HepG2 (cell line): ENCODE data around the gene CCDC120. TPM values are rescaled to one million over a fixed set of nuclear protein-coding genes. Genes with fewer than 3 reads are reported as not detected.
A peak's percentile ranks its signal among the peaks of the same experiment; 100 is the strongest.

Experiments used
- ATAC-seq: fragments of 200-7000 bp; cut with Tn5 transposase; 3 replicates; pipeline ENCODE4 v1.9.1; 2020; ENCODE audit warnings: mild to moderate bottlenecking, moderate library complexity
- BruUV-seq: library from RNA; stranded (reverse); fragments of 400-500 nt; replicated peaks from 2 replicates; lab custom pipeline; 2021; lab: Mats Ljungman, UMichigan
- CTCF ChIA-PET: fragments of 300-600 bp; formaldehyde crosslinking; extraction: SDS; loops from one replicate; lab custom pipeline; 2021; ENCODE audit warnings: low total read pairs, inconsistent platforms, low intra/inter-chr PET ratio; lab: Yijun Ruan, JAX
- POLR2A ChIA-PET: fragments of 350-600 bp; sonication (Branson Sonifier 250); formaldehyde crosslinking; loops from one replicate; lab custom pipeline; 2020; ENCODE audit warnings: antibody characterized with exemption, inconsistent platforms; lab: Yijun Ruan, JAX
- DNase-seq: peaks from one replicate; pipeline ENCODE4 v3.0.0-alpha.2; 2015; ENCODE audit warnings: low spot score
- FAIRE-seq: peaks from 3 replicates; lab custom pipeline; 2011; peaks lifted over from hg19 to GRCh38; lab: Jason Lieb, UNC
- H2AFZ ChIP-seq: one replicate; pipeline ENCODE4 v1.6.1; 2011; ENCODE audit warnings: low read length, inconsistent platforms
- H3K27ac ChIP-seq: fragments of 300-600 bp; 3 replicates; pipeline ENCODE4 v1.8.0; 2011; ENCODE audit warnings: mixed run types, mild to moderate bottlenecking, mixed read lengths, low read length, inconsistent platforms; ENCODE audit not compliant: insufficient read depth; ENCODE audit errors: extremely low read length
- H3K27me3 ChIP-seq, 2 experiments: fragments of 200-600 bp in 1 of 2; 2 replicates in 1 of 2; 3 replicates in 1 of 2; pipeline versions ENCODE4 v1.6.0 to v1.8.0; 2011; ENCODE audit warnings: low read length in 2 of 2, mild to moderate bottlenecking in 2 of 2, moderate library complexity in 2 of 2, inconsistent platforms in 1 of 2; ENCODE audit not compliant: insufficient read depth in 2 of 2, control insufficient read depth in 1 of 2
- H3K36me3 ChIP-seq, 2 experiments: fragments of 200-600 bp in 1 of 2; replicated peaks in 1 of 2; 2 replicates in 1 of 2; 3 replicates in 1 of 2; pipeline versions ENCODE4 v1.5.1 to v1.8.0; 2011; ENCODE audit warnings: low read length in 2 of 2, inconsistent platforms in 1 of 2; ENCODE audit not compliant: insufficient read depth in 2 of 2, control insufficient read depth in 1 of 2
- H3K4me1 ChIP-seq: 2 replicates; pipeline ENCODE4 v1.5.1; 2012; ENCODE audit warnings: low read length, inconsistent platforms; ENCODE audit not compliant: insufficient read depth
- H3K4me2 ChIP-seq: 2 replicates; pipeline ENCODE4 v1.6.0; 2011; ENCODE audit warnings: low read depth, low read length, inconsistent platforms
- H3K4me3 ChIP-seq, 3 experiments: fragments of 200-600 bp in 1 of 3; sonication (generic), shearing (Covaris generic) in 1 of 3; replicated peaks in 1 of 3; 2 replicates each; pipeline ENCODE4 v1.5.1; 2011 to 2016; ENCODE audit warnings: low read length in 3 of 3, inconsistent platforms in 2 of 3, low read depth in 2 of 3, mild to moderate bottlenecking in 2 of 3, control low read depth in 1 of 3, mixed read lengths in 1 of 3; ENCODE audit not compliant: insufficient read depth in 1 of 3
- H3K79me2 ChIP-seq: one replicate; pipeline ENCODE4 v1.6.1; 2011; ENCODE audit warnings: low read length, inconsistent platforms; ENCODE audit not compliant: insufficient read depth
- H3K9ac ChIP-seq: 2 replicates; pipeline ENCODE4 v1.6.0; 2011; ENCODE audit warnings: mild to moderate bottlenecking, low read depth, low read length, inconsistent platforms; ENCODE audit not compliant: insufficient read depth
- H3K9me3 ChIP-seq: 2 replicates; pipeline ENCODE4 v1.5.1; 2012; ENCODE audit warnings: mild to moderate bottlenecking, low read length
- H4K20me1 ChIP-seq: 2 replicates; pipeline ENCODE4 v1.6.0; 2011; ENCODE audit warnings: inconsistent platforms, mild to moderate bottlenecking, low read length, moderate library complexity; ENCODE audit not compliant: insufficient read depth
- ATF7 ChIP-seq, 2 experiments: fragments of 450-650 bp in 1 of 2; sonication (generic) in 1 of 2; formaldehyde crosslinking in 1 of 2; IDR thresholded peaks; 2 replicates each; pipeline versions ENCODE4 v1.4.0 to v1.6.1; 2016 to 2020; ENCODE audit warnings: antibody characterized with exemption in 1 of 2, mild to moderate bottlenecking in 1 of 2, missing genetic modification reagents in 1 of 2
- CREB1 ChIP-seq, 2 experiments: fragments of 450-650 bp in 1 of 2; IDR thresholded peaks; 2 replicates each; pipeline ENCODE4 v1.6.1; 2016 to 2017; ENCODE audit warnings: control low read depth in 1 of 2, mild to moderate bottlenecking in 1 of 2, missing compliant biosample characterization in 1 of 2, missing genetic modification characterization in 1 of 2
- LRRFIP1 ChIP-seq: sonication (generic); formaldehyde crosslinking; conservative IDR thresholded peaks from 2 replicates; pipeline ENCODE4 v1.4.0; 2020; ENCODE audit warnings: missing genetic modification reagents
- WGBS: methylation state at CpG from one replicate; pipeline ENCODE4 v1.1.6; 2017; ENCODE audit warnings: low lambda C conversion rate; 5-methylcytosine and 5-hydroxymethylcytosine counted together
- in situ Hi-C: cut with HindIII; loops from 2 replicates; pipeline ENCODE4 v1.10.0; 2017; ENCODE audit warnings: low pct_unique_long_range_greater_than_20kb; ENCODE audit not compliant: extremely low pct_ligation_motif_present
- intact Hi-C: fragments of 100-400 bp; cut with micrococcal nuclease; formaldehyde crosslinking; loops from one replicate; pipeline ENCODE4 v1.10.0; 2022; ENCODE audit not compliant: unreplicated experiment
- polyA plus RNA-seq, 8 experiments: library from polyadenylated mRNA; depleted of rRNA in 3 of 8; stranded (reverse) in 7 of 8; unstranded in 1 of 8; fragments of >200 nt; fragmentation: Illumina TruSeq in 4 of 8; extraction: Trizol in 4 of 8; gene quantifications; 2 replicates each; pipeline versions ENCODE4 v1.2.1 to v1.2.3, GENCODE V29; 2011 to 2016; ENCODE audit warnings: low read depth in 4 of 8, missing spikeins in 1 of 8, mixed read lengths in 1 of 8; ENCODE audit not compliant: insufficient read depth in 1 of 8
- total RNA-seq, 5 experiments: library from RNA; depleted of rRNA; stranded (reverse); fragments of >200 nt; fragmentation: Illumina TruSeq; extraction: Trizol; gene quantifications; 2 replicates each; pipeline ENCODE4 v1.2.3, GENCODE V29; 2016; ENCODE audit warnings: low read depth in 1 of 5

Gene CCDC120
- total and polyA plus RNA-seq, 2 of the 13 experiments (the other 11 are each of a cell fraction or from before 2014, with no cell fraction given), result 0.89 to 3.2 TPM

GRCh38 chrX:49037883-49038475 lies 20.8 kb upstream of the CCDC120 start:
- peaks cover 44% of the 10 kb centered on the region for H3K4me1 ChIP-seq
- ChIA-PET CTCF (no interaction called here), POLR2A (no interaction called here)
- no CpG with 5 or more reads among the region's 15 CpGs for WGBS
- H3K4me3 ChIP-seq, result no peak overlapping the region
- FAIRE-seq (peak; percentile 68), DNase-seq (no peak), ATAC-seq (no peak)
- H3K27ac ChIP-seq, result peak overlapping the region; percentile 30
- no TSS peak for BruUV-seq
- no peaks in the 10 kb centered on the region for H4K20me1 ChIP-seq
- in situ Hi-C loops (no loop called here), intact Hi-C loops (no loop called here)
- no peaks in the 10 kb centered on the region; a peak in 1 of 5 replicates for H3K27me3 ChIP-seq
- peaks cover 20% of the 10 kb centered on the region for H3K79me2 ChIP-seq
- no peaks in the 10 kb centered on the region for H3K9me3 ChIP-seq
- peak; percentile 90 for TF ChIP-seq ATF7 (IDR thresholded peaks at IDR 0.05)
- no peak for TF ChIP-seq ATF7 (CRISPR knock-in tag; IDR thresholded peaks at IDR 0.05)
- no peak for TF ChIP-seq LRRFIP1 (CRISPR knock-in tag)
- peak; percentile 73 for TF ChIP-seq CREB1 (IDR thresholded peaks at IDR 0.05)
- no peak for TF ChIP-seq CREB1 (CRISPR knock-in tag; IDR thresholded peaks at IDR 0.05)
- no peak overlapping the region for H3K9ac ChIP-seq
- peaks cover 13 to 27% of the 10 kb centered on the region in 2 experiments for H3K36me3 ChIP-seq
- H3K4me2 ChIP-seq, result no peak overlapping the region
- no peak overlapping the region for H2AFZ ChIP-seq
